ENCODE data around the gene MAF. TPM values are rescaled to one million over a fixed set of nuclear protein-coding genes. Genes with fewer than 3 reads are reported as not detected.

Gene MAF
- total RNA-seq, 1 experiment from 2014 or later: 4.9 TPM

DNA sequence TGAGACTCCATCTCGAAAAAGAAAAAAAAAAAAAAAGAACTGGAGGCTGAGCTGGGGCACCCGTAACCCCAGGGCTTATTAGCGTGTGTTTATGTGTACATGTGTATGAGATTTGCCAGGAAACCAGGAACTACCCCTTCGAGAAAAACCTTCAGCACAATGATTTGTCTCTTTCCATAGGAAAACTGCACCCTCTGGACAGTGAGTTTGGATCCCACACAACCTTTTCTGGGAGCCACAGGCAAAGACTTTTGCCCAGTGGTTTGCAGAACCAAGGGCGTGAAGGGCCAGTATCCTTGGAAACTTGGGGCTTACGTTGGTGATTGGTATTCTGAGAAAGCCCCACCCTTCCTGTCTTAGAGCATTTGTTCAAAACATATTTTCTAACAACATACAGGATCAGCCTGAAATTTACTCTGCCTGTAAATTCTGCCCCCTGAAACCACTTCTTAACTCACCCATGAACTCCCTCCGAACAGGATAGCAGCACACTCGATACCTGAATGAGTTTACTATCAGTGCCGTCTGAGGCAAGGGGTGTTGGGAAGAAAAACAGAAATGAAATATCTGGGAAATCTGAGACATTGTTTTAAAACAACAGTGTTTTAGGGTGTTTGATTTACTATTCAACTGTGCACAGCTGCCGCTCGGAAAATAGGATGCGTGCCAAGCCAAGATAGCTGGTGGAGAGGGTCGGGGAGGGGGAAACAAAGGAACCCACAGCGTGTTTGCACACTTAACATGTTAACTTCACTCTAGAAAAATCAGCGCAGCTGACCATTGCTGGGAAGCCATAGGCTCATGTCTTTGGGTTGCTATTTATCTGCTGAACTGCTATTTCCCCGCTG lies 40.2 kb upstream of the MAF start:
- Mint-ChIP-seq H3K4me3 (no peak overlapping the region), H3K4me1 (no peaks in the 10 kb centered on the region), H3K27ac (no peak overlapping the region), H3K36me3 (ENCODE audit: insufficient read depth in 1 of 3, low read depth in 3 of 3) (no peaks in the 10 kb centered on the region), H3K9me3 (no peaks in the 10 kb centered on the region), H3K27me3 (ENCODE audit: low read depth) (no peaks in the 10 kb centered on the region)
- Histone ChIP-seq H4K8ac (replicated peaks; ENCODE audit: insufficient read length, low read depth, low read length) (no peak overlapping the region), H3K4me2 (ENCODE audit: insufficient read depth, insufficient read length, low read length) (no peak overlapping the region), H4K5ac (ENCODE audit: insufficient read length, low read depth, low read length) (no peak overlapping the region), H4K91ac (ENCODE audit: insufficient read length, low read depth, low read length) (no peak overlapping the region), H2AK5ac (ENCODE audit: insufficient read length, low read length) (no peak overlapping the region), H4K20me1 (ENCODE audit: control insufficient read depth, insufficient read depth, insufficient read length) (no peaks in the 10 kb centered on the region), H3K18ac (ENCODE audit: insufficient read length, low read depth, low read length) (no peak overlapping the region), H2BK5ac (ENCODE audit: insufficient read length, low read length) (no peak overlapping the region), H3K79me2 (ENCODE audit: insufficient read depth, low read length) (no peaks in the 10 kb centered on the region), H2BK12ac (ENCODE audit: insufficient read length, low read depth, low read length) (no peak overlapping the region), H3T11ph (ENCODE audit: low read length) (no peak overlapping the region), H3K23ac (ENCODE audit: insufficient read length, low read depth, low read length) (no peak overlapping the region), H3K9ac (ENCODE audit: extremely low read depth, insufficient read length, low read length) (no peak overlapping the region), H3K56ac (ENCODE audit: insufficient read length, low read depth, low read length) (no peak overlapping the region), H2BK15ac (ENCODE audit: low read depth, low read length) (no peak overlapping the region), H3K23me2 (ENCODE audit: insufficient read length, low read depth, low read length, poor library complexity, severe bottlenecking) (no peaks in the 10 kb centered on the region), H2BK120ac (ENCODE audit: low read depth, low read length, poor library complexity, severe bottlenecking) (no peak overlapping the region), H3K9me3 (ENCODE audit: control insufficient read depth, low read depth, low read length) (no peaks in the 10 kb centered on the region), H3K27me3 (ENCODE audit: insufficient read depth, low read length) (no peaks in the 10 kb centered on the region), H3K79me1 (ENCODE audit: insufficient read depth, low read depth, low read length, poor library complexity, severe bottlenecking) (no peaks in the 10 kb centered on the region), H2BK20ac (ENCODE audit: low read depth, low read length, poor library complexity, severe bottlenecking) (no peak overlapping the region), H3K4me1 (ENCODE audit: insufficient read depth, low read length) (no peaks in the 10 kb centered on the region), H2AFZ (ENCODE audit: low read length) (no peak overlapping the region), H3K14ac (ENCODE audit: insufficient read depth, low read length) (no peak overlapping the region), H3K4ac (ENCODE audit: low read depth, low read length) (no peak overlapping the region), H3K27ac (ENCODE audit: insufficient read length, low read depth, low read length) (no peak overlapping the region)
- DNase-seq: no peak
- TF ChIP-seq, protein P1, sequence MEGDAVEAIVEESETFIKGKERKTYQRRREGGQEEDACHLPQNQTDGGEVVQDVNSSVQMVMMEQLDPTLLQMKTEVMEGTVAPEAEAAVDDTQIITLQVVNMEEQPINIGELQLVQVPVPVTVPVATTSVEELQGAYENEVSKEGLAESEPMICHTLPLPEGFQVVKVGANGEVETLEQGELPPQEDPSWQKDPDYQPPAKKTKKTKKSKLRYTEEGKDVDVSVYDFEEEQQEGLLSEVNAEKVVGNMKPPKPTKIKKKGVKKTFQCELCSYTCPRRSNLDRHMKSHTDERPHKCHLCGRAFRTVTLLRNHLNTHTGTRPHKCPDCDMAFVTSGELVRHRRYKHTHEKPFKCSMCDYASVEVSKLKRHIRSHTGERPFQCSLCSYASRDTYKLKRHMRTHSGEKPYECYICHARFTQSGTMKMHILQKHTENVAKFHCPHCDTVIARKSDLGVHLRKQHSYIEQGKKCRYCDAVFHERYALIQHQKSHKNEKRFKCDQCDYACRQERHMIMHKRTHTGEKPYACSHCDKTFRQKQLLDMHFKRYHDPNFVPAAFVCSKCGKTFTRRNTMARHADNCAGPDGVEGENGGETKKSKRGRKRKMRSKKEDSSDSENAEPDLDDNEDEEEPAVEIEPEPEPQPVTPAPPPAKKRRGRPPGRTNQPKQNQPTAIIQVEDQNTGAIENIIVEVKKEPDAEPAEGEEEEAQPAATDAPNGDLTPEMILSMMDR (conservative IDR thresholded peaks at IDR 0.05): no peak
- WGBS (ENCODE audit: extremely low coverage, insufficient read length, low lambda C conversion rate): no CpG with 5 or more reads among the region's 16 CpGs
